GM12878 (cell line): Measurements from ENCODE around the gene FCHSD2. TPM values are rescaled to one million over a fixed set of nuclear protein-coding genes. Genes with fewer than 3 reads are reported as not detected.

ENCODE experiments used
- ATAC-seq: fragments of 200-7000 bp; cut with Tn5 transposase; 3 replicates; pipeline ENCODE4 v1.9.1; 2020; ENCODE audit warnings: mild to moderate bottlenecking, moderate library complexity
- BruUV-seq: library from RNA; stranded (reverse); fragments of 400-500 nt; replicated peaks from 2 replicates; lab custom pipeline; 2021; lab: Mats Ljungman, UMichigan
- CTCF ChIA-PET: fragments of 300-600 bp; sonication (Branson Sonifier 250); formaldehyde crosslinking; extraction: SDS; loops from one replicate; lab custom pipeline; 2021; ENCODE audit warnings: inconsistent platforms; lab: Yijun Ruan, JAX
- POLR2A ChIA-PET: fragments of 350-600 bp; formaldehyde crosslinking; extraction: SDS; loops from one replicate; lab custom pipeline; 2021; ENCODE audit warnings: inconsistent platforms; lab: Charles Lee
- RAD21 ChIA-PET: fragments of 300-600 bp; sonication (Branson Sonifier 250); formaldehyde crosslinking; loops from one replicate; lab custom pipeline; 2023; ENCODE audit warnings: antibody characterized with exemption; ENCODE audit not compliant: unreplicated experiment; lab: Charles Lee
- SMC1A ChIA-PET: fragments of 300-600 bp; sonication (Branson Sonifier 250); formaldehyde crosslinking; loops from one replicate; lab custom pipeline; 2023; ENCODE audit not compliant: unreplicated experiment, uncharacterized antibody; lab: Charles Lee
- DNase-seq: peaks from one replicate; pipeline ENCODE4 v3.0.0-alpha.2; 2011; ENCODE audit warnings: low read depth, low spot score
- FAIRE-seq: peaks from 3 replicates; lab custom pipeline; 2011; peaks lifted over from hg19 to GRCh38; lab: Jason Lieb, UNC
- H2AFZ ChIP-seq: 2 replicates; pipeline ENCODE4 v1.6.0; 2011; ENCODE audit warnings: low read depth, low read length, control low read depth; ENCODE audit not compliant: control insufficient read depth
- H3K27ac ChIP-seq: 2 replicates; pipeline ENCODE4 v1.5.1; 2011; ENCODE audit warnings: control low read depth; ENCODE audit not compliant: control insufficient read depth, insufficient read depth
- H3K27me3 ChIP-seq, 2 experiments: replicated peaks in 1 of 2; 2 replicates each; pipeline versions ENCODE4 v1.6.0 to v1.6.1; 2011; ENCODE audit warnings: low read length in 1 of 2; ENCODE audit not compliant: control insufficient read depth in 2 of 2, insufficient read depth in 2 of 2
- H3K36me3 ChIP-seq, 2 experiments: 2 replicates each; pipeline ENCODE4 v1.5.1; 2011; ENCODE audit warnings: low read length in 1 of 2; ENCODE audit not compliant: control insufficient read depth in 2 of 2, insufficient read depth in 2 of 2
- H3K4me1 ChIP-seq: 2 replicates; pipeline ENCODE4 v1.6.1; 2011; ENCODE audit warnings: mild to moderate bottlenecking, low read length, moderate library complexity, mixed read lengths; ENCODE audit not compliant: control insufficient read depth, insufficient read depth
- H3K4me2 ChIP-seq: 2 replicates; pipeline ENCODE4 v1.6.0; 2011; ENCODE audit warnings: control low read depth; ENCODE audit not compliant: control insufficient read depth, insufficient read depth
- H3K4me3 ChIP-seq: fragments of 200-600 bp; sonication (generic); 2 replicates; pipeline ENCODE4 v1.5.1; 2016
- H3K79me2 ChIP-seq: 2 replicates; pipeline ENCODE4 v1.6.0; 2011; ENCODE audit warnings: low read length; ENCODE audit not compliant: control insufficient read depth, insufficient read depth
- H3K9ac ChIP-seq: 2 replicates; pipeline ENCODE4 v1.8.0; 2011; ENCODE audit warnings: low read length, control low read depth, mixed read lengths; ENCODE audit not compliant: control insufficient read depth, insufficient read depth
- H3K9me3 ChIP-seq: replicated peaks from 3 replicates; pipeline ENCODE4 v1.5.1; 2011; ENCODE audit warnings: mild to moderate bottlenecking, low read length; ENCODE audit not compliant: control insufficient read depth, insufficient read depth
- H4K20me1 ChIP-seq: 2 replicates; pipeline ENCODE4 v1.6.0; 2011; ENCODE audit not compliant: control insufficient read depth, insufficient read depth
- BCLAF1 ChIP-seq: fragments of 450-650 bp; IDR thresholded peaks from 2 replicates; pipeline ENCODE4 v1.6.1; 2017; ENCODE audit warnings: antibody characterized with exemption, mild to moderate bottlenecking, moderate library complexity
- BRCA1 ChIP-seq: IDR thresholded peaks from 2 replicates; pipeline ENCODE4 v1.6.1; 2011; ENCODE audit warnings: low read depth, low read length, improper control_type of control experiment
- EED ChIP-seq: sonication (generic); IDR thresholded peaks from 2 replicates; pipeline ENCODE4 v1.6.1; 2016; ENCODE audit warnings: antibody characterized with exemption, low read depth
- EGR1 ChIP-seq, 2 experiments: IDR thresholded peaks; 1 replicate in 1 of 2; 2 replicates in 1 of 2; pipeline ENCODE4 v1.6.1; 2011 to 2012; ENCODE audit warnings: low read depth in 2 of 2, low read length in 2 of 2, borderline replicate concordance in 1 of 2, mild to moderate bottlenecking in 1 of 2, moderate library complexity in 1 of 2
- ETV6 ChIP-seq, 2 experiments: fragments of 450-650 bp in 1 of 2; IDR thresholded peaks in 1 of 2; conservative IDR thresholded peaks in 1 of 2; 2 replicates each; pipeline ENCODE4 v1.6.1; 2014; ENCODE audit warnings: antibody characterized with exemption in 1 of 2, borderline replicate concordance in 1 of 2, low read depth in 1 of 2, mild to moderate bottlenecking in 1 of 2, moderate library complexity in 1 of 2
- IRF3 ChIP-seq: fragments of 450-650 bp; IDR thresholded peaks from 2 replicates; pipeline ENCODE4 v1.6.1; 2014; ENCODE audit warnings: mild to moderate bottlenecking
- MEF2A ChIP-seq: IDR thresholded peaks from 2 replicates; pipeline ENCODE4 v1.6.1; 2011; ENCODE audit warnings: low read depth, mild to moderate bottlenecking, low read length, moderate library complexity; ENCODE audit not compliant: insufficient read depth
- MEF2B ChIP-seq: fragments of 450-650 bp; IDR thresholded peaks from 2 replicates; pipeline ENCODE4 v1.6.1; 2018; ENCODE audit warnings: mild to moderate bottlenecking, moderate library complexity; ENCODE audit not compliant: partially characterized antibody, poor library complexity, severe bottlenecking
- MLLT1 ChIP-seq: fragments of 450-650 bp; IDR thresholded peaks from 2 replicates; pipeline ENCODE4 v1.6.1; 2016; ENCODE audit warnings: mild to moderate bottlenecking
- RB1 ChIP-seq: fragments of 450-650 bp; formaldehyde crosslinking; IDR thresholded peaks from 2 replicates; pipeline ENCODE4 v1.6.1; 2017; ENCODE audit warnings: mild to moderate bottlenecking, borderline replicate concordance
- RCOR1 ChIP-seq: conservative IDR thresholded peaks from 2 replicates; pipeline ENCODE4 v1.6.1; 2012; ENCODE audit warnings: low read depth, low read length, improper control_type of control experiment
- SMC3 ChIP-seq: IDR thresholded peaks from 2 replicates; pipeline ENCODE4 v1.6.1; 2011; ENCODE audit warnings: low read length, improper control_type of control experiment, borderline replicate concordance
- SREBF2 ChIP-seq: IDR thresholded peaks from 2 replicates; pipeline ENCODE4 v1.6.1; 2012; ENCODE audit warnings: mild to moderate bottlenecking, low read length
- STAT3 ChIP-seq: IDR thresholded peaks from 2 replicates; pipeline ENCODE4 v1.6.1; 2011; ENCODE audit warnings: low read depth, low read length, improper control_type of control experiment
- TARDBP ChIP-seq: IDR thresholded peaks from 2 replicates; pipeline ENCODE4 v1.6.1; 2016; ENCODE audit warnings: borderline replicate concordance
- TCF12 ChIP-seq: IDR thresholded peaks from 2 replicates; pipeline ENCODE4 v1.6.1; 2011; ENCODE audit warnings: low read depth, mild to moderate bottlenecking, low read length
- YY1 ChIP-seq: IDR thresholded peaks from 2 replicates; pipeline ENCODE4 v1.6.1; 2011; ENCODE audit warnings: low read depth, mild to moderate bottlenecking, low read length
- ZNF24 ChIP-seq: fragments of 450-650 bp; IDR thresholded peaks from 2 replicates; pipeline ENCODE4 v1.6.1; 2017; ENCODE audit warnings: antibody characterized with exemption, mild to moderate bottlenecking
- ZNF622 ChIP-seq: fragments of 450-650 bp; IDR thresholded peaks from 2 replicates; pipeline ENCODE4 v1.6.1; 2017; ENCODE audit warnings: mild to moderate bottlenecking, inconsistent platforms
- WGBS: methylation state at CpG from one replicate; pipeline ENCODE4 v1.1.6; 2016; ENCODE audit warnings: low lambda C conversion rate; ENCODE audit not compliant: insufficient replicate concordance, insufficient coverage; ENCODE audit errors: missing lambda C conversion rate; 5-methylcytosine and 5-hydroxymethylcytosine counted together
- in situ Hi-C: fragments of 300-500 bp; cut with MboI; formaldehyde crosslinking; loops from 9 replicates; pipeline ENCODE4 v1.14.3; 2018; ENCODE audit warnings: mixed read lengths
- intact Hi-C: fragments of 100-400 bp; cut with micrococcal nuclease; formaldehyde crosslinking; loops from one replicate; pipeline ENCODE4 v1.14.2; 2022; ENCODE audit not compliant: unreplicated experiment
- polyA plus RNA-seq, 11 experiments: library from polyadenylated mRNA; depleted of rRNA in 4 of 11; unstranded in 6 of 11; stranded (reverse) in 5 of 11; fragments of >200 nt; fragmentation: Nextera tagmentation in 4 of 11; fragmentation: Illumina TruSeq in 1 of 11; extraction: Ambion mirVana in 4 of 11; extraction: Trizol in 1 of 11; gene quantifications; 1 replicate in 1 of 11; 2 replicates in 10 of 11; pipeline versions ENCODE4 v1.2.1 to v1.2.3, GENCODE V29; 2011 to 2016; ENCODE audit warnings: inconsistent platforms in 2 of 11, missing spikeins in 2 of 11, low read depth in 1 of 11
- total RNA-seq, 4 experiments: library from RNA; depleted of rRNA in 3 of 4; stranded (reverse); fragments of >200 nt in 3 of 4; fragmentation: Illumina TruSeq in 1 of 4; extraction: Trizol in 1 of 4; gene quantifications; 2 replicates each; pipeline versions ENCODE4 v1.2.1 to v1.2.3, GENCODE V29; 2013 to 2021

Gene FCHSD2
- total and polyA plus RNA-seq, 10 of the 15 experiments (the other 5 are each of a cell fraction or from before 2014, with no cell fraction given): 13.2 to 89.8 (median 47.8) TPM

GRCh38 chr11:73072935-73073481, 69.1 kb downstream of the FCHSD2 start:
- peaks cover 81% of the 10 kb centered on the region for H3K79me2 ChIP-seq
- peaks cover 0 to 5% of the 10 kb centered on the region in 2 experiments; a peak in 1 of 4 replicates for H3K36me3 ChIP-seq
- TSS peak; percentile 25 for BruUV-seq
- no peak overlapping the region for H2AFZ ChIP-seq
- peaks cover 15% of the 10 kb centered on the region; the same call in 1 of the 2 replicates for H3K4me1 ChIP-seq
- peak overlapping the region; percentile 41 for H3K4me3 ChIP-seq
- ATAC-seq (peak; percentile 89), FAIRE-seq (peak; percentile 93), DNase-seq (peak; percentile 72)
- ChIA-PET CTCF (interaction anchor here (1.2 kb wide), 1 partner anchor 104 kb away, joined by 3 read pairs; no protein-coding TSS in a partner anchor), RAD21 (interaction anchor here (0.6 to 1.4 kb wide), 12 partner anchors 13 to 157 kb away, joined by 3 to 8 read pairs (median 3); partner anchors contain the start of gene FCHSD2), POLR2A (no interaction called here), SMC1A (interaction anchor here (1.0 to 1.4 kb wide), 16 partner anchors 9 to 121 kb away, joined by 3 to 6 read pairs (median 4); no protein-coding TSS in a partner anchor)
- H3K9me3 ChIP-seq: peaks cover 1% of the 10 kb centered on the region; the same call in 2 of the 3 replicates
- no peaks in the 10 kb centered on the region for H3K27me3 ChIP-seq
- H3K9ac ChIP-seq: peak overlapping the region; percentile 30
- peak overlapping the region; percentile 58 for H3K4me2 ChIP-seq
- H4K20me1 ChIP-seq: no peaks in the 10 kb centered on the region
- 0% methylated on average over 2 of the region's 2 CpGs for WGBS
- in situ Hi-C loops: no loop called here
- peak overlapping the region; percentile 71 for H3K27ac ChIP-seq
- intact Hi-C loops: loop anchor here (5.0 kb wide), 2 partner anchors 64 to 101 kb away; no protein-coding TSS in a partner anchor
- TF ChIP-seq BRCA1 (no peak), TCF12 (no peak), RB1 (no peak), MEF2A (no peak), MEF2B (peak; percentile 59), ZNF24 (peak; percentile 84), STAT3 (no peak), YY1 (no peak), EED (0 out of 2 replicates have a peak, but pooled peaks have one; percentile 37), ZNF622 (no peak), MLLT1 (no peak), BCLAF1 (no peak), SREBF2 (no peak), RCOR1 (no peak), IRF3 (no peak), TARDBP (no peak), EGR1 (IDR thresholded peaks at IDR 0.05; ENCODE audit: borderline replicate concordance in 1 of 2, low read depth in 2 of 2, low read length in 2 of 2) (no peak), SMC3 (no peak), ETV6 (conservative IDR thresholded peaks at IDR 0.05 in 1 of 2, IDR thresholded peaks at IDR 0.05 in 1 of 2; ENCODE audit: borderline replicate concordance in 1 of 2, low read depth in 1 of 2) (peak in 1 of 2 experiments; percentile 71; a peak in 1 of 4 replicates)
